Esophagus squamous epithelium (tissue), 4 donors: Measurements from ENCODE around the gene SCAPER.

ENCODE experiments used
- POLR2A ChIP-seq, 4 donors: fragments of 450-650 bp; IDR thresholded peaks; one replicate each; pipeline ENCODE4 v1.6.1; 2017; ENCODE audit warnings: antibody characterized with exemption in 4 of 4, mild to moderate bottlenecking in 4 of 4, moderate library complexity in 3 of 4
- TF ChIP-seq, protein P1 (sequence below), 6 experiments: fragments of 450-650 bp in 4 of 6; fragments of 200-600 bp in 2 of 6; sonication (generic) in 2 of 6; IDR thresholded peaks; one replicate each; pipeline ENCODE4 v1.5.1; 2016 to 2019; ENCODE audit warnings: antibody characterized with exemption in 6 of 6, mild to moderate bottlenecking in 4 of 6, moderate library complexity in 4 of 6

DNA sequence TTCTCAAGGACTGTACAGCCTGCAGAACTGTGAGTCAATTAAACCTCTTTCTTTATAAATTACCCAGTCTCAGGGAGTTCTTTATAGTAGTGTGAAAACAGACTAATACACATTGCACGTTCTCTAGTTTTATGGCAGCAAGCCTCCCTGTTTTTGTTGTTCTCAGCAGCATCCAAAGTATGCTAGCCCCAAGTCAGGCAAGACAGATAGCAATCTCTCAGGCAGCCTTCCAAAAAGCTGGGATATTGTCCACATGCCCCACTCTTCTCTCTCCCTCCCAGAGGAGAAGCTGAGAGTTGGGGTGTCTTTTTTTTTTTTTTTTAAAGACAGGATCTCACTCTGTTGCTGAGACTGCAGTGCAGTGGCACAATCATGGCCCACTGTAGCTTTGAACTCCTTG, 438.0 kb downstream of the SCAPER start:
- no peak for TF ChIP-seq POLR2A (IDR thresholded peaks at IDR 0.05)
- TF ChIP-seq, protein P1, sequence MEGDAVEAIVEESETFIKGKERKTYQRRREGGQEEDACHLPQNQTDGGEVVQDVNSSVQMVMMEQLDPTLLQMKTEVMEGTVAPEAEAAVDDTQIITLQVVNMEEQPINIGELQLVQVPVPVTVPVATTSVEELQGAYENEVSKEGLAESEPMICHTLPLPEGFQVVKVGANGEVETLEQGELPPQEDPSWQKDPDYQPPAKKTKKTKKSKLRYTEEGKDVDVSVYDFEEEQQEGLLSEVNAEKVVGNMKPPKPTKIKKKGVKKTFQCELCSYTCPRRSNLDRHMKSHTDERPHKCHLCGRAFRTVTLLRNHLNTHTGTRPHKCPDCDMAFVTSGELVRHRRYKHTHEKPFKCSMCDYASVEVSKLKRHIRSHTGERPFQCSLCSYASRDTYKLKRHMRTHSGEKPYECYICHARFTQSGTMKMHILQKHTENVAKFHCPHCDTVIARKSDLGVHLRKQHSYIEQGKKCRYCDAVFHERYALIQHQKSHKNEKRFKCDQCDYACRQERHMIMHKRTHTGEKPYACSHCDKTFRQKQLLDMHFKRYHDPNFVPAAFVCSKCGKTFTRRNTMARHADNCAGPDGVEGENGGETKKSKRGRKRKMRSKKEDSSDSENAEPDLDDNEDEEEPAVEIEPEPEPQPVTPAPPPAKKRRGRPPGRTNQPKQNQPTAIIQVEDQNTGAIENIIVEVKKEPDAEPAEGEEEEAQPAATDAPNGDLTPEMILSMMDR (IDR thresholded peaks at IDR 0.05): no peak
